SU-DHL-6 (cell line): Measurements from ENCODE around the gene MPHOSPH9.

ENCODE experiments used
- CTCF ChIP-seq: fragments of 200-600 bp; sonication (generic); IDR thresholded peaks from one replicate; pipeline ENCODE4 v1.5.1; 2017; ENCODE audit warnings: antibody characterized with exemption, mild to moderate bottlenecking, low read length, moderate library complexity; ENCODE audit not compliant: insufficient read depth, poor library complexity, severe bottlenecking
- EZH2phosphoT487 ChIP-seq: fragments of 200-600 bp; sonication (generic), shearing (Covaris generic); conservative IDR thresholded peaks from 2 replicates; pipeline ENCODE4 v1.6.1; 2018; ENCODE audit warnings: mild to moderate bottlenecking, antibody characterized with exemption, low read length, moderate library complexity, mixed read lengths

DNA sequence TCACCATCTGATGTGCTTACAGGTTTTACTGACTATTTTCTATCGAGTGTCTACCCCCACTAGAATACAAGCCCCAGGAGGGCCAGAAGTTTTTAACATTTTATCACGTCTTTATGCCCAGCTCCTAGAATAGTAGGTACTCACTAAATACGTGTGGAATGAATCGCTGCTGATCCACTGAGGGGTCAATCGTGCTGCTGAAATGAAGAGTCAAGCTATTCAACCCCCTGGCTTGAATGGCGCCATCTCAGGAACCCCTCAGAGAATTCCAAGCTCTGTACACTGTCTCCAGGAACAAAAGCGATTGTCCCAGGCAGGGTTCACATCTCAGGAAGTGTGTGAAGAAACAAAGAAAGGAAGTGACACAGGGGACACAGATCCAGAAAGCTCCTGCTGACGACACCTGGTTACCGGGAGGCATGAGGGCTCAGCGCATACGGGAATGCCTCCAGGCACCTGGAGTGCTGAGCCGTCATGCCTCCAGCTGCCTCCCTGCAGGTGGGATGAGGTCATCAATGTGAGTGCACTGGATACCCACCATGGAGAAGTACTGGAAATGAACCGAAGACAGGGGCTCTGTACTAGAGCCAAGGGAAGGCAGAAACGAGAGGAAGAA, 127.6 kb downstream of the MPHOSPH9 start:
- no peak for TF ChIP-seq CTCF
- TF ChIP-seq EZH2phosphoT487, result no peak
